Activated effector memory CD4-positive, alpha-beta T cell treated with Interleukin-2 at 50 U/mL for 16 hours (primary cell): ENCODE results near the gene AGO3.
"Not testable (repeated sequence)": the region's sequence is repeated elsewhere in the genome, so short reads cannot be mapped to it uniquely, and the experiment has no call there.

Experiments used
- DNase-seq: peaks from one replicate; pipeline ENCODE4 v3.0.0-alpha.2; 2020

Gene AGO3

DNA sequence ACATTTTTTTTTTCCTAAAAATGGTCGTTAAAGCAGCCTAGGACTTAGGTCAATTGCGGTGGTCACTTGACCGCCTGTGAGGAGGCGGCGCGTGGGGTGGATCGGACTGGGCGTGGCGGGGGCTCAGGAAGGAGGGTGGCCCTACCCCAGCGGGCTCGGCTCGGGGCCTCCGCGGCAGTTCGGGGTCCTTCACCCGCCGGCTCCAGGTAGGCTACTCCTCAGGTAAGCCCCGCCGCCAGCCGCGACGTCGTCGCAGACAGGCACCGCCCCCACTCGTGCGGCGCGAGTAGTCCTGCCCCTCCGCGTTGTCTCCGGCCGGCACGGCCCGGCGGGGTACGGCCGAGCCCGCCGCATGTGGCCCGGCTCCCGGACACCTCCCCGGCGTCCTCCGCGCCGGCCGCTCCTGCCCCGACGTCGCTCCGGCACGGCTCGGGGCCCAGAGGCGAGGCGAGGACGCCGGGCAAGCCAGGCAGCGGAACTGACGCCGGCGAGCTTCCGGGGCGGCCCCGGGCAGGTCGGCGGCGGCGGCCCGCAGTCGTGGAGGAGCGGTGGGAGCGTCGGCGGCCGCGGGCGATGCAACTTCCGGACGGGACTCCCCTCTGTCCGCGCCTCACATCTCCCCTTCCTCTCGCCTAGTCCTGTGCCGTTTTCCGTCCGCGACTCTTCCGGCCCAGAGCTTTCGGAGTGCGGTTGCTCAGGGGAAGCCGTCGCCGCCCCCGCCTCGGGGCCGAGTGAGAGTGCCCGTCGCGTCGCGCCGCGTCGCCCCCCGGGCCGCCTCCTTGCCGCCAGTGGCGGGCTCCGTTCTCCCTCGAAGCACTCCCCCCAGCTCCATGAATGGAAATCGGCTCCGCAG is at the start of gene AGO3:
AGO3 (plus strand) TSS at position 513 of the 853 bp plus-strand sequence; CDS start at position 835, 322 bp downstream.
- peak; percentile 78 for DNase-seq

- no peak for DNase-seq
Observed at GRCh38 chr1:35881850-35882273, 49.0 kb upstream of the AGO3 start.

- DNase-seq, result no peak
Observed at GRCh38 chr1:35882586-35882944, 48.3 kb upstream of the AGO3 start.

DNA sequence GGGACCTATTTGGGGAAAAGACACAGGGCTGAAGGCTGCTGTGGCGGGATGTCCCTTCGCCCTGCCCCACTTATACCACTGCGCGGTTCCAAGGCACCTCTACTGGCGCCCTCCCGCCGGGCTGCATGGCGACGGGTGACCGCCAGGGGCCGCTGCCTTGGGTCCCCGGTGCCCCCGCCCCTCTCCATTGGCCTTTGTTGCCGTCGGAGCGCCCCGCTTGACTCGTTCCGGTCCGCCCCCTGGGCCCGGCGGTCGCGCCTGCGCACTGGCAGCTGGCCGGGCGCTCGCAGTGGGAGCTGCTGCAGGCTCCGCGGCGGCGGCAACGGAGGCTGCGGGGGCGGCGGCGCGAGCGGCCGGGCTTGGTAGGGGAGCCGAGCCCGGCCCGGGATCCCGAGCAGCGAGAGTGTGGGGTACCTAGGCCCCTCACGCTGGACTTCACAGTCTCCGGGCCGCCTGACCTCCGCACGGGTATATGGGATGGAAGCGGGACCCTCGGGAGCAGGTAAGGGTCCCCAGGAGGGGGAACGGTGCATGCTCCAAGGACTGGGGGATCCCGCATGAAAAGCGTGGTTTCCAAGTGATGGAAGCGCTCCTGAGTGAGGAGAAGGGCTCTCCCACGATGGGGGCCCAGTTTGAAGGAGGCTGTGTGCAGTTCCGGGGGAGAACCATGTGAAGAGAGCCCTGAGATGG is 47.8 kb upstream of the AGO3 start, which contains the start of gene AGO1:
AGO1 (plus strand) TSS at position 265 of the 690 bp plus-strand sequence; CDS start at position 478, 213 bp downstream.
- peak; percentile 95 for DNase-seq

DNA sequence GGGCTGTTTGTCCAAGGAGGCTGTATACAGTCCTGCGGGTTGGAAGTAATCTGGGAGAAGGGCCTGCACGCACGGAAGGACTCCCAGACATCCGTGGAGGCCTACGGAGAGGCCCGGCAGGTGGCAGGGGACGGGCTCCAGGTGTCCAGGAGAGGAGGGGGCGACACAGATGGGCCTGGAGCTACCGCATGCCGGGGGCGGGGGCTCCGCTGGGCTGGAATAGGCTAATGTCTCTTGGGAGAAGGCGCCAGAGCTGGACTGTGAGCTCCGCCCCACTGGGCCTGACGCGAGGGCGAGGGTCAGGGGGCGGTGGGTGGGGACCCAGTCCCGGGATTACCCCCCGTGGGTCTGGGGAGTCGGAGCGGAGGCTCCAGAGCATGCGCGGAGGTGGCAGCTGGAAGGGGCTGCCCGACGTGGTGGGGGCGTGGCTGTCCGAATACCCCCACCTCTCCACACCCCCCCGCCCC is 47.2 kb upstream of the AGO3 start:
- DNase-seq, result peak; percentile 8

- no peak for DNase-seq
Observed at GRCh38 chr1:35884934-35885333, 46.0 kb upstream of the AGO3 start.

- no peak for DNase-seq
Observed at GRCh38 chr1:35885961-35886558, 44.8 kb upstream of the AGO3 start.

GRCh38 chr1:35886577-35887431 is 44.1 kb upstream of the AGO3 start:
- no peak for DNase-seq

DNA sequence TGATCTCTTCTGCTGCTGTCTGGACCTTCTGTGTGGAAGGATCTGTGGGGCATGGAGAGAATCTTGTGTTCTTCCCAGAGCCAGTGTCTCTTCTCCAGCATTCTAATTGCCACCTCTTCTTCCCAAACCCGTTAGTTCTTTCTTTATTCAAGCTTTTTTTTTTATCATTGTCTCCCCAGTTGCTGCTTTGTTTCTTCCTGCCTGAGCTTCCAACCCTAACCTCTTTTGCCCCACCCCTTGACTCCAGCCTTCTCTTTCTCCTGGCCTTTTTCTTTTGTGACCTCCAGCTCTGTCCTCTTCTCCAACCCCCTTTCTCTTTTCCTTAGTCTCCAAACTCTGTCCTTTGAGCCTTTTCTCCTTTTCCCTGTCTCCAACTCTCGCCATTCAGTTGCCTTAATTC is 43.4 kb upstream of the AGO3 start:
- DNase-seq, result no peak

DNA sequence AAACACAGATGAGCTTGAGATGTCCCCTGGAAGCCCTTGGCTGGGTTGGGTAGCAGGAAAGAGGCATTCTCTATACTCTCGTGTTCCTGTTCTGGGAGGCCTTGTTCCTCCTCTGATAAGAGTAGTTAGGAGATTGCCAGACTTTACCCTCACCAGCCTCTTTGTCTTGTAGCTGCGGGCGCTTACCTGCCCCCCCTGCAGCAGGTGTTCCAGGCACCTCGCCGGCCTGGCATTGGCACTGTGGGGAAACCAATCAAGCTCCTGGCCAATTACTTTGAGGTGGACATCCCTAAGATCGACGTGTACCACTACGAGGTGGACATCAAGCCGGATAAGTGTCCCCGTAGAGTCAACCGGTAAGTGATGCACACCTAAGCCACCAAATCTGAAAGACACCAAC is 42.6 kb upstream of the AGO3 start:
- no peak for DNase-seq

- not testable (repeated sequence) for DNase-seq
Observed at GRCh38 chr1:35888981-35889380, 41.9 kb upstream of the AGO3 start.

DNA sequence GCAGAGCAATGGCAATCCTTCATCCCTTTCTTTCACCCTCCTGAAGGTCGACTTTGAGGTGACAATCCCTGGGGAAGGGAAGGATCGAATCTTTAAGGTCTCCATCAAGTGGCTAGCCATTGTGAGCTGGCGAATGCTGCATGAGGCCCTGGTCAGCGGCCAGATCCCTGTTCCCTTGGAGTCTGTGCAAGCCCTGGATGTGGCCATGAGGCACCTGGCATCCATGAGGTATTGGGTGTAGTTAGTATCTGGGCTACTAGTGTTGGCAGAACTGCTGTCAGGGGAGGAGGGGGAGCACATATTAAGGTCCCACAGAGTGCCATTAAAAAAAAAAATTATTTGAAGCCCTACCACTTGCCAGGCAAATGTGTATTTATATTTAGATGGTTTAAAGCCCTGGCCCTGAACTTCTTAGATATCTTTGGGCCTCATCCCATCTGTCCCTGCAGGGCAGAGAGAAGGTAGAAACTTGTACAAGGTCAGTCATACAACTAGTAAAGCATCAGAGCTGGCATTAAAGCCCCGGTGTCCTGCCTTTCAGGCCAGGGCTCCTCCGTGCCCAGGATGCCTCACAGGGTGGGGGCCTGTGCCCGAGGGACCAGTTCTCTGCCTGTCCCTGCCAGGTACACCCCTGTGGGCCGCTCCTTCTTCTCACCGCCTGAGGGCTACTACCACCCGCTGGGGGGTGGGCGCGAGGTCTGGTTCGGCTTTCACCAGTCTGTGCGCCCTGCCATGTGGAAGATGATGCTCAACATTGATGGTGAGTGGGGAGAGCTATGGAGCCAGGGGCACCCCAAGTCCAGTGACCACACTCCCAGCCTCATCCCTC is 37.6 kb upstream of the AGO3 start:
- no peak for DNase-seq

- no peak for DNase-seq
Observed at GRCh38 chr1:35894183-35894582, 36.7 kb upstream of the AGO3 start.

DNA sequence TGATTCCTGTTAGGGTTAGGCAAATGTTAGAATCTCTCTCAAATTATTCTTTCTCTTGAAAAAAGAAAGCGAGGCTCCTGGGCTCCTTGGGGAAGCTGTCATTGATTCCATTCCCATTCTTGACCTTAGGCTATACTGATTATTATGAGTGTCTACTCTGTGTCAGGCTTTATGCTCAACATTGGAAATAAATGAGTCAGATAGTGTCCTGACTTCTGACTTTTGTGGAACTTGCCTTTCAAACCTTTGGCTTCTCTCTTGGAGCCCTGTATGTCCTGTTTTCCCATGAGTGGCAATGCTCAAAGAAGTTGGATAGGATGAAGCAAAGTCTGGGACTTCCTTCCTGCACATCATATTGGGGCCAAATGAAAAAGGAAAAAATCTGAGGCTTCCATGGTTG is 36.2 kb upstream of the AGO3 start:
- DNase-seq, result no peak

- no peak for DNase-seq
Observed at GRCh38 chr1:35899941-35900340, 31.0 kb upstream of the AGO3 start.

GRCh38 chr1:35901235-35901634 is 29.7 kb upstream of the AGO3 start:
- no peak for DNase-seq

- DNase-seq, result no peak
Observed at GRCh38 chr1:35902671-35903070, 28.2 kb upstream of the AGO3 start.

DNA sequence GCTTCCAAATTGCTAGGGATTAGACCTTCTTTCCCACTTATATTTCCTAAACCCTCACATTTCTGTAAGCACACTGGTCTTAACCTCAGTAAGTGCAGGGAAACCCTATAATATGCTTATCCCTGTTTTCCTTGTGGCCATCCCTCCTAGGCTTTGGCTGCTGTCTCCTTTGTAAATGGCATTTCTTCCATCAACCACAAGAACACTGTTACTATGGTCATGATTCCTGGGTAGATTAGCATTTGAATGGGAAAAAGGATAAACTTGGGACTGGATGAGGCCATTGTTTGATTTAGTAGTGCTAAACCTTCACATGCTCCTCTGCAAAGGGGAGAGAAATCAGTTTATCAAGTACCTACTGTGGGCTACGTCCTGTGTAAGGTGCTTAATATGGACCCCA is 16.2 kb upstream of the AGO3 start:
- DNase-seq, result no peak

GRCh38 chr1:35915693-35916092 is 15.2 kb upstream of the AGO3 start:
- no peak for DNase-seq

GRCh38 chr1:35923791-35924221 is 7.1 kb upstream of the AGO3 start:
- no peak for DNase-seq

- no peak for DNase-seq
Observed at GRCh38 chr1:35924838-35925237, 6.1 kb upstream of the AGO3 start.

GRCh38 chr1:35925741-35926140 is 5.2 kb upstream of the AGO3 start:
- no peak for DNase-seq
